SU-DHL-6 (cell line): ENCODE results near the gene NCOA1.

Experiments
- H2AFZ ChIP-seq: fragments of 200-600 bp; sonication (generic); 2 replicates; pipeline ENCODE4 v1.6.1; 2014; ENCODE audit warnings: low read depth, mild to moderate bottlenecking, moderate library complexity, mixed read lengths, antibody characterized with exemption, low read length; ENCODE audit not compliant: severe bottlenecking
- H3F3A ChIP-seq: fragments of 200-600 bp; shearing (Covaris generic); 2 replicates; pipeline ENCODE4 v1.6.0; 2016; ENCODE audit warnings: antibody characterized with exemption, mild to moderate bottlenecking; ENCODE audit not compliant: insufficient read depth
- H3K27ac ChIP-seq: fragments of 200-600 bp; sonication (generic); 2 replicates; pipeline ENCODE4 v1.5.1; 2016; ENCODE audit warnings: low read depth, mild to moderate bottlenecking, low read length, moderate library complexity, mixed read lengths
- H3K27me3 ChIP-seq: fragments of 200-600 bp; sonication (generic), shearing (Covaris generic); 2 replicates; pipeline ENCODE4 v1.6.0; 2014; ENCODE audit warnings: mild to moderate bottlenecking, low read length
- H3K36me3 ChIP-seq: fragments of 200-600 bp; sonication (generic); 2 replicates; pipeline ENCODE4 v1.6.1; 2014; ENCODE audit warnings: mild to moderate bottlenecking, low read length, mixed read lengths
- H3K4me2 ChIP-seq: fragments of 300-600, 200-600 bp; shearing (Covaris generic), sonication (generic); 2 replicates; pipeline ENCODE4 v1.6.0; 2014; ENCODE audit warnings: low read length, low read depth, mild to moderate bottlenecking; ENCODE audit not compliant: poor library complexity, severe bottlenecking
- H3K4me3 ChIP-seq: fragments of 200-600 bp; sonication (generic); 2 replicates; pipeline ENCODE4 v1.5.1; 2014; ENCODE audit warnings: antibody characterized with exemption, low read length, mild to moderate bottlenecking, mixed read lengths; ENCODE audit not compliant: insufficient read depth, poor library complexity, severe bottlenecking
- H3K79me2 ChIP-seq: fragments of 200-600 bp; sonication (generic); 2 replicates; pipeline ENCODE4 v1.6.1; 2014; ENCODE audit warnings: mild to moderate bottlenecking, low read length, moderate library complexity; ENCODE audit not compliant: insufficient read depth
- H3K9ac ChIP-seq: fragments of 200-600 bp; sonication (generic); 2 replicates; pipeline ENCODE4 v1.7.0; 2014; ENCODE audit warnings: mild to moderate bottlenecking, low read length
- H3K9me2 ChIP-seq: fragments of 200-600 bp; sonication (generic); replicated peaks from 2 replicates; pipeline ENCODE4 v1.6.1; 2014; ENCODE audit warnings: low read length; ENCODE audit not compliant: insufficient read depth
- H3K9me3 ChIP-seq: fragments of 200-600 bp; sonication (generic); 2 replicates; pipeline ENCODE4 v1.6.1; 2014; ENCODE audit warnings: low read length, mixed read lengths; ENCODE audit not compliant: insufficient read depth
- H4K20me1 ChIP-seq: fragments of 200-600 bp; sonication (generic); 2 replicates; pipeline ENCODE4 v1.6.1; 2014; ENCODE audit warnings: low read depth, mild to moderate bottlenecking, antibody characterized with exemption, low read length, moderate library complexity, mixed read lengths
- EZH2phosphoT487 ChIP-seq: fragments of 200-600 bp; sonication (generic), shearing (Covaris generic); conservative IDR thresholded peaks from 2 replicates; pipeline ENCODE4 v1.6.1; 2018; ENCODE audit warnings: mild to moderate bottlenecking, antibody characterized with exemption, low read length, moderate library complexity, mixed read lengths
- TF ChIP-seq, protein P1 (sequence below): fragments of 200-600 bp; sonication (generic); IDR thresholded peaks from one replicate; pipeline ENCODE4 v1.5.1; 2017; ENCODE audit warnings: antibody characterized with exemption, mild to moderate bottlenecking, low read length, moderate library complexity; ENCODE audit not compliant: insufficient read depth, poor library complexity, severe bottlenecking

NCOA1 gene

DNA sequence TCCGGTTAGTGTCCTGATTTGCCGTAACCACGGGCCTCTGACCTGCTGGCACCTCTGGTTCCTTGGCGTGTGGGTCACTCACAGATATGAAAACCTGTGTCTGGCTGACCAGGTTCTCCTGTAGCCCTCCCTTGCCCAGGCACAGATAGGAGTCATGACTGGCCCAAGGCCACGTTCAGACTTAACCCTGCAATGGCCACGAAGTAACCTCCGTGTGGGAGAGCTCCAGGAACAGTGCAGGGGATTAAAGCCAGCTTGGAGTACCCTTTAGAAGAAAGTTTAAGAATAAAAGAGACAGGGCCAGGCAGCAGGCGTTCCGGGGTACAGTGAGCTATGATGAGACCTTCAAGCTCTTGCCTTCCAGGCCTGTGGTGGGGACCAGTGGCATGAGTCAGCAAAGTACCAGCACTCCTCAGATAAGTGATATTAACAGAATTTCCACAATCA is 327.7 kb downstream of the NCOA1 start:
- Histone ChIP-seq H3K4me2 (no peak overlapping the region), H3F3A (peaks cover 17% of the 10 kb centered on the region), H3K36me3 (peaks cover 21% of the 10 kb centered on the region; the same call in 1 of the 2 replicates), H3K27me3 (no peaks in the 10 kb centered on the region), H3K4me3 (no peak overlapping the region), H3K9me3 (no peaks in the 10 kb centered on the region), H3K27ac (no peak overlapping the region), H4K20me1 (no peaks in the 10 kb centered on the region; the same call in 1 of the 2 replicates), H3K9me2 (no peaks in the 10 kb centered on the region), H2AFZ (no peak overlapping the region), H3K9ac (no peak overlapping the region), H3K79me2 (peaks cover 10% of the 10 kb centered on the region)
- TF ChIP-seq EZH2phosphoT487 = no peak
- TF ChIP-seq, protein P1, sequence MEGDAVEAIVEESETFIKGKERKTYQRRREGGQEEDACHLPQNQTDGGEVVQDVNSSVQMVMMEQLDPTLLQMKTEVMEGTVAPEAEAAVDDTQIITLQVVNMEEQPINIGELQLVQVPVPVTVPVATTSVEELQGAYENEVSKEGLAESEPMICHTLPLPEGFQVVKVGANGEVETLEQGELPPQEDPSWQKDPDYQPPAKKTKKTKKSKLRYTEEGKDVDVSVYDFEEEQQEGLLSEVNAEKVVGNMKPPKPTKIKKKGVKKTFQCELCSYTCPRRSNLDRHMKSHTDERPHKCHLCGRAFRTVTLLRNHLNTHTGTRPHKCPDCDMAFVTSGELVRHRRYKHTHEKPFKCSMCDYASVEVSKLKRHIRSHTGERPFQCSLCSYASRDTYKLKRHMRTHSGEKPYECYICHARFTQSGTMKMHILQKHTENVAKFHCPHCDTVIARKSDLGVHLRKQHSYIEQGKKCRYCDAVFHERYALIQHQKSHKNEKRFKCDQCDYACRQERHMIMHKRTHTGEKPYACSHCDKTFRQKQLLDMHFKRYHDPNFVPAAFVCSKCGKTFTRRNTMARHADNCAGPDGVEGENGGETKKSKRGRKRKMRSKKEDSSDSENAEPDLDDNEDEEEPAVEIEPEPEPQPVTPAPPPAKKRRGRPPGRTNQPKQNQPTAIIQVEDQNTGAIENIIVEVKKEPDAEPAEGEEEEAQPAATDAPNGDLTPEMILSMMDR = no peak

DNA sequence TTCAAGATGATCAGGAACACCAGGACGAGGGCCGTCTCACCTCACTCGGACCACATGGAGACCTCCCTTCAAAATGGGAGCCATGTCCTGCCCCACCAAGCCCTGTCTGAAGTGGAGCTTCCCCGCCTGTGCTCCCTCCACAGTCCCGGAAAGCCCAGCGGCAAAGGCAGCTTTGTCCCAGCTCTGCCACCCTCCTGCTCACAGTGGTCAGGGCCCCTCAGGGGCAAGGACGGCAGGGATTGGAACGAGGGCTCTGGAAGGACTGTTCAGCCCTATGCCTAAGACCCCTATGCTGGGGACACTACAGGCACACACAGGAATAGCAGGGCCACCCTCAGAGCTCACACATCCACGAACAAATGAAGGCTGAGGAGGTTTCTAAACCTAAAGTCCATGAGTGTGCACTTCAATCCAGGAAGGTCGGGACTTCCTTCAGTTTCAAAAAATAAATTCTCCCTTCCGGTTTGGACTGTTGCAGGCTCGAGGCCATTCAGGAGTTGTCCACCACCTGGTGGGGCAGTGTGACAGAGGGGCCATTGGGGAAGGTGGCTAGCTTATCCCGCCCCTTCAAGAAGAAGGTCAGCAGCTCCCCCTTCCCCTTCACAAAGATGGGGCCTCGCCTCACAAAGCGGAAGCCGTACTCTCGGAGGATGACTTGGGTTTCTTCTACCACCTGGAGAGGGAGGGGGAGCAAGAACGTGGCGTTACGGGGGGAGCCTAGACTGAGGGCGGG is 328.6 kb downstream of the NCOA1 start:
- peaks cover 19% of the 10 kb centered on the region; the same call in 1 of the 2 replicates for H3K36me3 ChIP-seq
- H3K4me2 ChIP-seq = no peak overlapping the region
- no peak for TF ChIP-seq EZH2phosphoT487
- TF ChIP-seq, protein P1 = no peak

DNA sequence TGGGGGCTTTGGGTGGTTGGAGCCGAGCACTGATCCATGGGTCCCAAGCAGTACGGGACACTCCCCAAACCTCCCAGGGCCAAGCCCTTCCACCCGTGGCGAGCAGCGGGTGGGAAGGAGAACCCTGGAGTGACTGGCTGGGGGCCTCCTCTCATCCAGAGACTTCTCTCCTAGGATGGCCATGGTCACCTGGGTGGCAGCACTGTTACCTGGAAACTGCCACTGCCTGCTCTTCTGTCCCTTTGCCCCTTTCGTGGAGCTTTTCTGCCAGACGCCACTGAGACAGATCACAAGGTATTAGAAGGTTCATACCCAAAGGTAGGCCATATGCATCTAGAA is 329.1 kb downstream of the NCOA1 start:
- Histone ChIP-seq H3K27ac (no peak overlapping the region), H4K20me1 (no peaks in the 10 kb centered on the region; the same call in 1 of the 2 replicates), H3K36me3 (peaks cover 19% of the 10 kb centered on the region; the same call in 1 of the 2 replicates), H3K9ac (no peak overlapping the region), H3K79me2 (no peaks in the 10 kb centered on the region), H3F3A (peaks cover 17% of the 10 kb centered on the region), H3K9me3 (no peaks in the 10 kb centered on the region), H3K9me2 (no peaks in the 10 kb centered on the region), H3K4me3 (no peak overlapping the region), H2AFZ (no peak overlapping the region), H3K4me2 (no peak overlapping the region), H3K27me3 (no peaks in the 10 kb centered on the region)
- TF ChIP-seq, protein P1 = no peak
- no peak for TF ChIP-seq EZH2phosphoT487

More for the DNA sequence above, 328.6 kb downstream of the NCOA1 start:
- Histone ChIP-seq H3K9me3 (no peaks in the 10 kb centered on the region), H3F3A (peaks cover 17% of the 10 kb centered on the region), H3K27ac (no peak overlapping the region), H2AFZ (no peak overlapping the region), H4K20me1 (no peaks in the 10 kb centered on the region; the same call in 1 of the 2 replicates), H3K9ac (no peak overlapping the region), H3K4me3 (no peak overlapping the region), H3K9me2 (no peaks in the 10 kb centered on the region), H3K27me3 (no peaks in the 10 kb centered on the region), H3K79me2 (0 out of 2 replicates have a peak, but pooled peaks cover 2% of the 10 kb centered on the region)
